Right forelimb (tissue), 1 donor: ENCODE data around the gene GMDS.

Source experiments
- DNase-seq: peaks from one replicate; pipeline ENCODE4 v3.0.0-alpha.2; 2018

Gene GMDS

DNA sequence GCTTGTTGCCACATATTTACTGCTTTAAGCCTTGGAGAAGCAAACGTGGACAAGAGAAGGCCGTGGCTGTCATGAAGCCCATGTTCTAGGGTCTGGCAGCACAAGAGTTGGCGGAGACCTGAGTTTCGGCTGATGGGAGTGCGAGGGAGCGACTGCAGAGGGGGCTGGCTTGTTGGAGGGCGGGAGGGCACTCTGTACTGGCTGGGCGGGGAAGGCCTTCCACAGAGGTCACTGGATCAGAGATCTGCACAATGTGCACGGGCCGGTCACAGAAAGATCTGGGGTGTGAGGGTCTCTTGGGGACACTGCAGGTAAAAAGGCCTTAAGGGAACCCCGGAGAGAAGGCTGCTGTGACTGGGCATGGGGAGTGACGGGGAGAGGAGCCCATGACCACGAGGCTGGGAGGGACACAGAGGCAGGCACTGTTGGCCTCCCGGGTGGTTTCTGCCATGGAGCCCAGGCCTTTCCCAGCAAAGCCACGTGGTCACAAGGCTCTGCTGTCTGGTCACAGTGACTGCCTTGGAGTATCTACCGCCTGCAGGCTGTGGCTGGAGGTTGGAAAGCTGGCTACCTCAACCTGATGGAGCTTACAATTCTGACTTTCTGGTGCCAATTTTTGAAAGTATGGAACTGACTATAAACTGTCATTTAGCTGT is 611.9 kb downstream of the GMDS start:
- DNase-seq: no peak

DNA sequence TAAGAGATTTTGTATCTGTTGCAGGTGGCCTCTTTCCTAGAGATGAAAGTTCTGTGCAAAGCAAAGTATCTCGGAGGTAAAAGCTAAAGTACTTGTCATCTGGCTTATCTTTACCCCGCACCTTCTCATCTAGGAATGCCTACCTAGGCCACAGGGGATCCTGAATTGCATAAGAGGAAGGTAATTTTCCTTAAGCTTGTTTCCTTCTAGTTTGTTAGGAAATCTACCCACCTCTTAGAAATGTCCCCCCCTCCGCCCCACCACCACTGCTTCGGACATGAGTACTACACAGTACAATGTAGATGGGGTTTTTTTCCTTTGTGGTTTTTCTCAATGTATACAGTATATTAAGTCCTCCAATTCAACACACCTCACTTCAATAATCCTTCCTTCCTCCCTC is 614.2 kb downstream of the GMDS start:
- no peak for DNase-seq

DNA sequence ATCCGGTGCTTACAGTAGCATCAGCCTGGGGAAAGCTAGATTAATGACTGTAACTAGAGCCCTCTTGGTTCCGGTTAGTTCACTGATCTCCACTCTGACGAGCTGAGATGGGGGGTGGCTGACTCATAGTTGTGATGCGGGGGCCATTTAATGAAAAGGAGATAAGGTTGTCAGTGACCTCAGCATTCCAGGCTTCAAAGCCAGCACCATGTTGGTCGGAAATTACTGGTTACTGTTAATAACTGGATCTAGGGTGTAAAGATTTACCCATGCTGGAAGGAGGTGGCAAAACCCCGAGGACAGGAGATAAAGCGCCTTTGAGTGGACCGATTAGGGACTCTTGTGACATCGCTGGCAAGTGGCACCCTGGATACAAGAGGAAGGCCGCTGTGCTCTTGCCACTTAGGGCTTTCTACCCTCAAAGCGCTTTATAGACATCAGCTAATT is 614.6 kb downstream of the GMDS start:
- DNase-seq: no peak

DNA sequence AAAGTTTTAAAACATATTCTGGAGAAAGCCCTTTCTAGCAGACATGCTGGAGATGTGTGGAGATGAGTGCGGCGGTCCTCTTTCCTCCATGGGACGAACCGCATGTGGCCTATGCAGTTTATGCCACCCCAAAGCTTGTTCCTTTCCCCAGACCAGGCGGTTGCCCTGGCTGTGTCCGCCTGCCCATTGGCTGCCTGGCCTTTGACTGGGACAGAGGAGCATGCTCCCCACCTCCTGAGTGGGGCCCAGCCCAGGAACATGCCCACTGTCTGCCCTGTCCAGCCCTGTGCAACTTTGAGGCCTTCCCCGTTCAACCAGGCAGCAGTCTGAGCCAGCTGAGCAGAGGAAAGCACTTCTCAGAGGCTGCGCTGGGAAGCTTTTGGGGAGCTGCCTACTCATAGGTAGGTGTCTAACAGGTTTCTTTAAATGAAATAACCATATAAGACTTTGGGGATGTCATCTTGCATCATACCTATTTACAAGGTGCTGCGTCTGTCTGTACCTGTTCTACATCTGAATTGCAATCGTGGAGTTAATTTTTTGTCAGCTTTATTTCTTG is 615.1 kb downstream of the GMDS start:
- no peak for DNase-seq

DNA sequence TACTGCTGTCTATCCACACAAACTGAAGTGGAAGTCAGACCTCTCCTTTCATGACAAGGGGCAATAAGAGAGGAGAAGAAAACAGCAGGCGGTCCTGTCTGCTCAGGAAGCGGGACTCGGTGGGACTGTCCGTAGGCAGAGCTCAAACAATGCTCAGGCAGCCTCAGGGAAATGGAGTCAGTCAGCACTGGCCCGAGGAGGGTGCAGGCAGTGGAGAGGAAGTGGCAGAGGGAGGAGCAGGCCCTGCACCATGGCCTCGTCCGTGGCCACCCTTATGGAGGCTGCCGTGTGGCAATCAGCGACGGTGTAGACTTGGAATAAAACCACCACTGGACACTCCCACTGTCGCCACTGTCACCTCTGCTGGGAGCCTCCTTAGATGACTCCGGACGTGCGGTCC is 616.1 kb downstream of the GMDS start:
- DNase-seq: no peak

DNA sequence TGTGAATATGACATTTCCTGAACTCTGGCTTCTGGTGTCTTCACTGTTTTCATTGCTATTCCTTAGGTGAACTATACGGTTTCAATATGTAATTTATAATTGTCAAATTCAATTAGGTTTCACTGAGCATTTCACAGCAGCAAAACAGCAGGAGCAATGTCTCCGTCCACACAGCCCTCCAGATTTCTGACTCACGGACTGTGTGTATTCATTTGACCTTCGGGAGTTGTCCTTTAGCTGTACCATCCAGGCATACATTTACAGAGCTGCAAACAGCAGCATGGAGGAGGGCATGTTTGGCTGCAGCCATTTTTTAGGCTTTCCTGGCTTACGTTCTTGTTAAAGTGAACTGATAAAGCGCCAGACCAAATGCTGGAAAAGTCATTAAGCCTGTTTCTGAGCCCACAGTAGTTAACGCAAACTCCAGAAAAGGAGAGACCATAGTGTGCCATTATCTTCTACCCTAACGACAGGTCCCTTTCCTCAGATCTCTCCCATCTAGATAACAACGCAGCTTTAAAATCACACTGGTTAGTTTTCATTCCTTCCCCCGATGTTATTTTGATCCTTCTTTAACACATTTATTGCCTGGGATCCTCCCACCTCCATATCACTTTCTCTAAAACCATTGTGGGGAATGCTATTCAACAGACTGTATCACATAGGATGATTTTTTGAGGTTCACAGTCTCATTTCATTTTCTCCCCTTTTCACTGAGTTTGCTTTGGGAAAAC is 617.4 kb downstream of the GMDS start:
- DNase-seq: no peak

DNA sequence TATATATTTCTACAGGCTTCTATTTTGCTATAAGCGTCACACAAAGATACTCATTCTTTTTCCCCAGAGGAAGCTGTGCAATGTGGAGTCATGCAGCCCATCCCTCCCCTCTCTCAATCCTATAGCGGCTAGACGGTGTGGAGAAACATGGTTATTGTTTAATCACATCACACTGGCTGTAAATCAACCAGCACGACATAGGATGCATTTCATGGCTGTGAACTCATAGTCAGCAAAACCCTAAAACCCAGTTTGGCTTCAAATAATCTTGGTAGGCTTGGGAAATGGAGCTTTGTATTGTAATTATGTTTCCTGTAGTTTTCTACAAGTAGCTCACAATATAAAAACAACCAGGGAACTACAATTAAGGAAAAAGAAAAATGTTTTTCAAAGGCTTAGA is 618.9 kb downstream of the GMDS start:
- no peak for DNase-seq

DNA sequence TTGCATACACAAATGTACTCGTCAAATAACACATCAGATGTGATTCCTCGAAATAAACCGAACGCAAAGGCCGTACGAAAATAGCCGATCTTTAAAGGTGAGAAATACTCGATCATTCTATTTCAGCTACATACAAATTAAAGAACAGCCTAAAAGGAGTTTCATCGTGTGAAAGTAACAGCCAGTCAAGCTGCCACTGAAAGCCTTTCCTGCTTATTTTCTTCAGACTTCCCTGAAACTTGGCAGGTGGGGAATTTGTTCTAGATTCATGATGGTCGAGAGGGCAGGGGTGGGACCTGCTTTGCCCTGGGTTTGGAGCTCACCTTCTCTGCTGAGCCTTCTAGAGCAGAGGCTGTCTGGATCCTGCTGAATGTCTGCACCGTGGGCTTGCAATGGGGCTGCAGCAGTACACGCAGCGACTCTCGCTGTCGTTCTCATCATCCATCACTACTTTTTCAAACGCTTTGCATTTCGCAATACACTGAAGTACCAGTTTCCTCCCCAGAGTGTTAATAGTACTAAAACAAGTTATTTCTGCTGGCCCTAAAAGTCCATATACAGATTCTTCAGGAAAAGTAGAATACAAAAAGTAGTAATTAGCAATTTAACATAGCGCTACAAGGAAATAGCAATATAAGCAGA is 619.5 kb downstream of the GMDS start:
- DNase-seq: peak; percentile 54

DNA sequence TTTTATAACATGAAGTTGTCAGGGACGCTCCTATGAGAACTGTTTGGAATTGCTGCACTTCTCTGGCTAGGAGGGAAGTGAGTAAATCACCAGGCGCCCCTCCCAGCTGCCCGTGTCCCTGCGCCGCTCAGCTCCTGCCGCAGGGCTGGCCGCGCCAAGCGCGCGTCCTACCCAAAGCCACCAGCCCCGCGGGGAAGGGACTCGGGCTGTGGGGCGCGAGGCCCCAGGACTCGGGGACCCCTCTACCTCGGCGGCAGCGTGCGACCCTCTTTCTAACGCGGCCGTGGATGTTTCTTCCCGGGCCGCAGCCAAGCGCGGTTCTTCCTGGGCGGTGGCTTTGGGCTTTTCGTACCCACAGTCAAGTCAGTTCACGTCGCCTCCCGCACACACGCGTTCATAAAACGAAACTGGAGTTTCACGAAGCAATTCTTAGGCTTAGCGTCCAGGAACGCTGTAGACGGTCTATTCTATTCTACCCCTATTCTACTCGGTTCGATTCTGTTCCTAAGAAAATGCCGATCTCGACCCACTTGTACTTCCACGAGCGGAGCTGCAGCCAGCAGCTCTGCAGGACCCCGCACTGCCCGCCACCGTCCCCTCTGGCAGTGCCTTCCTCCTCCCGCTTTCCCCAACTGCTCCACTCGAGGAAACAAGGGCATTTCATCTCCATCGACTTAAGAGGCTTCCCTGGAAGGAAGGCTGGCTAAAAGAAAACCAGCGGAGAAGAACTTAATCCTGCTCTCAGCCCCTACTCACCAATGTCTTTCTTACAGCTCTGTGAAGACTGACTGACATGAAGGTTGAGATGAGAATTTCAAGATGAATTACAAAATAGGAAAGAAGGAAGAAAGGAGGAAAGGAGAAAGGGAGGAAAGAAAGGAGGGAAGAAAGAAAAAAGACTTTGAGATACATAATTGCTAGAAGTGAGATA is 620.3 kb downstream of the GMDS start:
- peak; percentile 65 for DNase-seq

DNA sequence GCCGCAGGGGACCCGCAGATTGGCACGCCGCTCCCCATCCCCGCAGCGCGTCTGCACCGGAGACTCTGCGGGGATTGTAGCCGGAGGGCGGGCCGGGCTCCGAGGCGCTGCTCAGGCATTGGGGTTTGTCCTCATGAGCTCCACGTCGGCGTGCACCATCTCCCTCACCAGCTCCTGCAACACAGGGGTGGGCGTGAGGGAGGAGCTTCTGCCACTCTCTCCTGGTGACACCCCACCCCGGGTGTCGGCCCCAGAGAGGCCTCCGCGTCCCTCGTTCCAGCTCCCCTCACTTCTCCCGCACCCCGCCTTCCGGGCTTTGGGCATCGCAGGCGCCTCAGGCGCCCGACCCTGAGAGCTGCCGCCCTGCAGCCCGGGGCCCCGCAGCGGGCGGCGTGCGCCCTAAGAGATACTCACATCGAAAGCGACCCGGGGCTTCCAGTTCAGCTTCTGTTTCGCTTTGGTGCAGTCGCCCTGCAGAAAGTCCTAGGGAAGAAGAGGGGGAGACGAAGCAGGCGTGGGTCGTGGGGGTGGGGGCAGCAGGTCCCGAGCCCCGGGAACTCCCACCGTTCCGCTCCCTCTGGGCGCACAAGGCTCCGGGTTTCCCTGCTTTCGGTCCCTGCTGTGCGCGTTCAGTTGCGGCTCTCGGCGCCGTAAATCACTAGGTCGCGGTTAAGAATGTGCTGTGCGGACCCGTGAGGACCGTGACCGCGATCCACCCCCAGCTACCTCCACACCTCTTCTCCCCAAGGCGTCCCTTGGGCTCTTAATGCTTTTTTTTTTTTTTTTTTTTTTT is 621.2 kb downstream of the GMDS start:
- DNase-seq: peak; percentile 76

DNA sequence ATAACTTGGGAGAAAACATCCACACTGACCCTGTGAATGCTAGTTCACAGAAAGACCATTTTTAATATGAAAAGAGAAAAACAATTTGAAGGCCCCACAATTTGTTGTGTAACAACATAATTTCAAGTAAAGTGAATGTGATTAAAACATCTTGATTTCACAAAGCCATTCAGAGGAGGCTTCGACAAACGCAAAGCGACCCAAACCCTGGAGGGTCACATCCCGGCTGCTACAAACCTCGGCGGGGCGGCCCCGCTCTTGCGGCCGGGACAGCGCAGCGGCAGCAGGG is 621.7 kb downstream of the GMDS start:
- no peak for DNase-seq

DNA sequence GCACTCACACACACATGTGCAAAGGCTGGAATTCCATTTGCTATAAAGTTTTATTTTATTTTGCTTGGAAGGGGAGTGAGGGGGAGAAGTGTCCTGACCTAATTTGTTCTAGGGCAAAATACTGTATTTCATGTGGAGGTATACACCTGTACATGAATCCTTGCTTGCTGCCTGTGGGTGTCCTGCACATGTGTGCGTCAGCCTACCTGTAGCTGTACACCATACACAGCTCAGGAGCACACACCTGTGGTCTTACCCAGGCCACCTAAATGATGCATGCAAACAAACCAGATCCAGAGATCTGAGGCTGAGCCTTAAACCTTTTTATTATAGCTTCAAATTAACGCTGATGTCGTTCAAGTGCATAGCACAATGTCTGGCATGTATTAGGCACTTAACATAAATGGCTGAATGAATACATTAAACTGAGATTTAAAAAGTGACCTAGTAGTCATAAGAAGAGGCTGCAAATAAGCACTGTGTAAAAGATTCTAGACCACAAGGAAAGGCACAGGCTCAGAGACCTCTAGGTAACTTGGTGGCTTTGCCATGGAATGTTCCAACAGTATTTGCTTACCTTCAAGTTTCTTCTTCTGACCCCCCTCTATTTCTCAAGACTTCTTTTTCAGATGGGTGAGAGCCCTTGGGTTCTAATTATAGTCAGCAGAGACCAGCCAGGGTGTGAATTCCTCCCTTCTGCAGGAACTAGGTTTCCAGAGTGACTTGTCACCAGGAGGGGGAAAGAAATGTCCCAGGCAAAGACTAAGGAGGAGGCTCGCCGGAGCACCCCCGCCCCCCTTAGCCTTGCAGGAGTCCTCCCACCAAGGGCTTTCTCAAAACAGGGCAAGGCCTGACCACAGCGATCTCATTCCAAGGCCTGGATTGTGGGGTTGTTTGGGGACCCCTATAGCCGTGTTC is 622.3 kb downstream of the GMDS start:
- DNase-seq: no peak

DNA sequence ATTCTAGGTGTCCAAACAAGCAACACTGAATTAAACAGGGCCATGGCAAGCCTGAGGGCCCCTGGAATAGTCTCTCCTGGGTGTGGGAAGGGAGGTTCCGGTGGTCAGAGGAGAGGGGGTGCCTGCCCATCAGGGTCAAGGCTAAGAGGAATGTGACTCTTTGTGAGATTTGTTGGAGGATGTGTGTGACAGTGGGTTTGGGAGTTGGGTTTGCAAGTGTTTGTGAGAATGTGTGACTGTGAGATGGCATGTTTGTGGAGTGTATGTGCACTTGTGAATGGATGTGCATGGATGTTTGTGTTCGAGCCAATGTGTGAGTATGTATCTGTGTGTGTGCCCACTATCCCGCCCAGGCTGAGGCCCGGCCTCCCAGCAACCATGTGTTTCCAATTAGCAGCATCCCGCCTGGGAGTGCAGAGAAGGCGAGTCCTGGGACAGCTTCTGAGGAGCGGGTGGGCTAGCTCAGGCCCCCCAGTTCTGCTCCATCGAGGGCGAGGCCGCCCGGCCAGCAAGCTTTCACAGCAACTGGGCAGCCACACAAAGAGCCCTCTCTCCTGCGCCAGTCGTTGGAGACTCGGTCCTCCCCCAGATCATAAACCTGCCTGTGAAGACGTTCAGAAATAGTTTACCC is 623.1 kb downstream of the GMDS start:
- no peak for DNase-seq

DNA sequence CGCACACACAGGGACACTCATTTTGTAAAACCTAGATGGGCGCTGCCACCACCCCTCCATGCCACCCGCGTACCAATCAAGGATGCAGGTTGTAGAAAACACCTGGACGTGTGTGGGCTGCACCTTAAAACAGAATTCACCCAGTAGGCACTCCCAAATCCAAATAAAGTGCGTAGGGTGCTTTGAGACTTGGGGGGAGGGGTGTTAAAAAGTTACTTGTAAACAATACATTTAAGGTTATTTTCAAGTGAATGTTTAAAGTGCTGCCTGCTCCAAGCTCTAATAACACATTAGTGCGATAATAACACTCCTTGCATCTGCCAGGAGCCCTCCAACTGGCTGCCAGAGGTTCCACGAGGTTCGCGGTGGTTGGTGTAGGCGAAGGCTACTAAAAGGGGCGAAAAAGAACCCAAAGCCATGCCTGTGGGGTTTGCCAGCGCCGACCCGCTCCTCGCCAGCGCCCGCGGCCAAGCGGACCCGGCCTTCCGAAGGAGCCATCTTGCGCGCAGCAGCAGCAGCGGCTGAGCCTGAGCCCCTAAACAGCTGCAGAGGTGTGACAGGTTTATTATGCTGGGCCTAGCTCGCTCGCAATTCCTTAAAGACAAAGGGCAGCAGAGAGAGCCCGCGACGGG is 624.2 kb downstream of the GMDS start:
- DNase-seq: no peak

DNA sequence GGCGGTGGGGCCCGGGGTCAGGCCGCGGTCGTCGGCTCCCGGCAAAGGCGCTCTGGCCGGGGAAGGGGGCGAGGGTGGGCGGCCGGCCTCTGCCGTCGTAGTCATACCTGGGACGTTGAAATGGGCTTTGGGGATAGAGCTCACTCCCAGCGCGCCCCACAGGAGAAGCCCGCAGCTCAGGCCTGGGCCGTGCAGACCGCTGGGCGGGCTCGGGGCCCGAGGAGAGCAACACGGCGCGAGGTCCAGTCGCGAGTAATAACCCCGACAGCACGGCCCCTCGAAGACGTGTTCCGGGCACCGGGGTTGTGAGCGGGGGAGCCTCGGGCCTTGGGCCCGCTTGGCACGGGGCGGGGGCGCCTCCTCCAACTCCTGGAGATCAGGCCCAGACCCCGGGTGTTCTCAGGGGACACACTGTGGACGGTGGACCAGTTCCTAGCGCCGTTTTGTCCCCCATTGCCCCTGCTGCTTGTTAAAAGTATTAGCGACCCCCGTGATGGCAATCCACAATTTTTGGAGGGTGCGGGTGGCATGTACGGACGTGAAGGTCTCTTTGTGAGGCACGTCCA is 624.8 kb downstream of the GMDS start:
- DNase-seq: no peak

DNA sequence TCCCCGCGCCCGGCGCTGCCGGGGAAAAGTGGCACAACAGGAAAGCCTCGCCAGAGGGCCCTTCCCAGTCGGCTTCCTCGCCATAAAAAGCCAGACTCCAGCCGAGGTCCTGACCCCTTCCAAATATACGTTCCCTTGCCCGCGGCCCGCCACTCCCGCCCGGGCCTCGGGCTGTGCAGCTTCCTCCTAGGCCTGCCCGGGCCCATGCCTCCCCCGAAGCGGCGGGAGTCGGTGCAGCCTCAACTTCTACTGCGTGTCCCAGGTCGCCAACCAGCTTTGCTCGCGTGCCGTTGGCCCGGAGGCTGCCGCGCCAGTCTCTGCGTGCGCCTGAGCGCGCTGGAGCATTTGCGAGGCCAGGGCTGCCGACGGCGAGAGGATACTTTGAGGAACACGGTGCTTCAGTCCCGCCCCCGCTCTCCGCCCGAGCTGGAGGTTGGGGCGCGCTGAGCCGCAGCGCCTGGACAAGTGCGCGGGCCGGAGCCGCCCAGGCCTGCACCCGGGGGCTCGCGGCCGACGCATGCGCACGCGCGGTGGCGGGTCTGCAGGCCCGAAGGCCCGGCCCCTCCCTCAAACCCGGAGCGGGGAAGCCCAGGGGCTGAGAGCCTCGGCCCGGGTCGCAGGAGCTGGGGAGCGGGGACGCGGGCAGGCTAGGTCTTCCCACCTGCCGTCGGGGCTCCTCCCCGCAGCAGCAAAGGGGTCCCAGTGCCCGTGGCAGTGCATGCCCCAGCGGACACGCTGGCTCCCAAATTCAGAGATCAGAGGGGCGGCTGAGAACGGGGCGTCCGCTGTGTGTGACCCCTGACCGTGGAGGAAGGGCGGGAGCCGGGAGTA is 625.5 kb downstream of the GMDS start:
- no peak for DNase-seq

DNA sequence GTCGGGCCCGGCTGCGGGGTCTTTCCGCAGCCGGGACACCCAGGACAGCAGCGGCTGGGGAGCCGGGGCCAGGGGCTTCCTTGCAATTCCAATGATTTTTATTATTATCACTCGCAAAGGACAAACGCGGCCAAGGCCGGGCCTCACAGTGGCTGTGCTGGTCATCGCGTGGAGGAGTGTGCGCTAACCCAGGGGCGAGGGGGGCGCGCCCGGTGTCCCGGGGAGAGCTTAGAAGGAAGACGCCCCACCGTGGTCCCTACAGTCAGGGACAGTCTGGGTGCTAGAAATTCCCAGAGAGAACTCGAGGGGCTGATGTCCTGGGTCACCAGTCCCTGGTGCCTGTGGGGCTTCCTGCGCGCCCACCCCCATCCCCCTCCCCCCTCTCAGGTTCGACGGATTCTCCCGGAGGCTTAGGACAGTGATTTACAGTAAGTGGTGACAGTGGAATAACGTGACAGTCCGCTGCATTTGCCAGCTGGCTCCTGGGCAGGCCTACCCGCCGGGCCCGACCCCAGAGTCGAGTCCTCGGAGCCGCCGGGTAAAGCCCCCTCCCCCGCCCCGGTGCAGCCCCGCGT is 626.2 kb downstream of the GMDS start:
- DNase-seq: no peak
